LHCN-M2 (cell line): Measurements from ENCODE around the gene MYO16. TPM values are rescaled to one million over a fixed set of nuclear protein-coding genes. Genes with fewer than 3 reads are reported as not detected.
A peak's percentile ranks its signal among the peaks of the same experiment; 100 is the strongest.
"Not testable (repeated sequence)": the region's sequence is repeated elsewhere in the genome, so short reads cannot be mapped to it uniquely, and the experiment has no call there.

ENCODE experiments used
- DNase-seq: peaks from one replicate; pipeline ENCODE4 v3.0.0-alpha.2; 2012; ENCODE audit warnings: low read depth
- total RNA-seq: library from RNA; depleted of rRNA; stranded (reverse); fragments of >200 nt; gene quantifications from 2 replicates; pipeline ENCODE4 v1.2.3, GENCODE V29; 2014

Gene MYO16
- total RNA-seq, 1 experiment from 2014 or later = not detected

DNA sequence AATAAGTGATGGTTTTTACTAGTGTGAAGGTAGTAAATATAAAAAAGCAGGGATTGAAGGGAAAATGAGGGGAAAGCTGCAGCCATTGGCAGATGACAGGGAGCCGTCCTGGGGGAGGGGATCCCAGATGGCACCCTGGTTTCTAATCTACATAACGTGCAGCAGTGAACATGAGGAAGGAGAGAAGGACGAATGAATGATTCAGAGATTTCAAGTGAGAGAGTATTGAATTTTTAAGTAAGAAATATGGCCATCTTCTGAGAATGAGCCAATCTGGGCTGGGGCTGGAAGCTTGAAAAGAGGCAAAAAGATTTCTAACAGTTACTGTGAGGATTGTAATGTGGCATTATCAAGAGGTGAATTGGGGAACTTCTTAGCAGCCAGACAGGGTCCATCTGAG is 414.2 kb downstream of the MYO16 start:
- DNase-seq = no peak

DNA sequence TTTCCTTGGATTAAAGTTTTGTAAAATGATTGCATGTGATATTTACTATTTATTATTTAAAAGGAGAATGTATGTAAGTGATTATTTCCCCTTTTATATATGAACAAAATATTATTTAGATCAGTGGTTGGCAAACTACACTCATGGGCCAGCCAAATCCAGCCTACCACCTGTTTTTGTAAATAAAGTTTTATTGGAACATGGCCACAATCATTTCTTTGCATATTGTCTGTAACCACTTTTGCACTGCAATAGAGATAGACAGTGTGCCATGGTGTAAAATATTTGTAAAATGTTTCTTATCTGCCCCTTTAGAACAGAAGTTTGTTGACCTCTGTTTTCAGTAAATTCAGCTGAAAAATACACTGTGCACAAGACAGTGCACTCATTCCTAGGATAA is 426.4 kb downstream of the MYO16 start:
- DNase-seq = no peak

DNA sequence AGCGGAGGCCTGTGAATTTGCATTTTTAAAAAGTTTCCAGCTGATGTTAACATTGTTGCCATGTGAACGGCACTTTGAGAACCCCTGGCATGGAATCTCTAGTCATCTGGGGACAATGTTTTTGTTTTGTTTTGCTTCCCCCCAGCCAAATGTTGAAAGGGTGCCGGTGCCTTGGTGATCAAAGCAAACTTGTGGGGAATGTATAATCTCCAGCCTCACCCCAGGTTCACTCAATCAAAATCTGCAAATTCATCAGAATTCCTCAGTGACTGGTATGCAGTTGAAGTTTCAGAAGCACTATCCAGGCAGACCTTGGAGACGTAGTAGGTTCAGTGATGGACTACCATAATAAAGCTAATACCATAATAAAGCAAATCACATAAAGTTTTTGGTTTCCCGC is 428.7 kb downstream of the MYO16 start:
- no peak for DNase-seq

DNA sequence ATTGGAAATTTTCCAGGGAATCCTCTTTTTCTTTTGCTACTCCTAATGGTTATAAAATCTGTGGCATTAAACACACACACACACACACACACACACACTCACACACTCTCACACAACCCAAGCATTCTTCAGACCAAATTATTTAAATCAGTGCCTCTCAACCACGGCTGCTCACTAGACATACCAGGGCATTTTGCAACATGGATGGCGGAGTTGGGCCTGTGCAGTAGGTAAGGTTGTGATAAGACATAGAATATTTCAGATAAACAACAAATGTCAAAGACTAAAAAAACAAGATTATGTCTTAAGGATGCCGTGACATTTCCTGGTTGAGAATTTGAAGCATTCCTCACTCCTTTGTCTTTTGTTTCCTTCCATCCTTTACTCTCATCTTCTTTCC is 443.1 kb downstream of the MYO16 start:
- no peak for DNase-seq

DNA sequence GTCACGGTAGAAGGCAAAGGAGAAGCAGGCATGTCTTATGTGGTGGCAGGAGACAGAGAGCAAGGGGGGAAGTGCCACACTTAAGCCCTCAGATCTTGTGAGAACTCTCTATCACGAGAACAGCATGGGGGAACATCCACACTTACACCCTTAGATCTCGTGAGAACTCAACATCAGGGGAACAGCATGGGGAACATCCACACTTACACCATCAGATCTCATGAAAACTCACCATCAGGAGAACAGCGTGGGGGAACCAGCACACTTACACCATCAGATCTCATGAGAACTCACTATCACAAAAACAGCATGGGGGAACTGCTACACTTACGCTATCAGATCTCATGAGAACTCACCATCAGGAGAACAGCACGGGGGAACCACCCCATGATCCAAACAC is 445.0 kb downstream of the MYO16 start:
- DNase-seq = no peak

DNA sequence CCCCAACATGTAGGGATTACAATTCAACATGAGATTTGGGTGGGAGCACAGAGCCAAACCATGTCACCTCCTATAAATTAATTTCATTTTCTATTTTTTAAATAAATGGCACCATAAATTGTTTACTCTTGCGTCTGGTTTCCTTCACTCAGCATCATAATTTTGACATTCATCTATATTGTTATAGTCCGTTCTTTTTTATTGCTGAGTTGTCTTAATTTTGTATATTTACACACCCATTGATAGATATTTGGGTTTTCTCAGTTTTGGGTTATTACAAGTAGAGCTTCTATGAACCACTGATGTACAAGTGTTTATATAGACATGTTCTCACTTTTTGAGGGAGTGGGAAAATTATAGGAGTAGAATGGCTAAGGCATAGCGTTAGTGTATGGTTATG is 445.4 kb downstream of the MYO16 start:
- DNase-seq = no peak

DNA sequence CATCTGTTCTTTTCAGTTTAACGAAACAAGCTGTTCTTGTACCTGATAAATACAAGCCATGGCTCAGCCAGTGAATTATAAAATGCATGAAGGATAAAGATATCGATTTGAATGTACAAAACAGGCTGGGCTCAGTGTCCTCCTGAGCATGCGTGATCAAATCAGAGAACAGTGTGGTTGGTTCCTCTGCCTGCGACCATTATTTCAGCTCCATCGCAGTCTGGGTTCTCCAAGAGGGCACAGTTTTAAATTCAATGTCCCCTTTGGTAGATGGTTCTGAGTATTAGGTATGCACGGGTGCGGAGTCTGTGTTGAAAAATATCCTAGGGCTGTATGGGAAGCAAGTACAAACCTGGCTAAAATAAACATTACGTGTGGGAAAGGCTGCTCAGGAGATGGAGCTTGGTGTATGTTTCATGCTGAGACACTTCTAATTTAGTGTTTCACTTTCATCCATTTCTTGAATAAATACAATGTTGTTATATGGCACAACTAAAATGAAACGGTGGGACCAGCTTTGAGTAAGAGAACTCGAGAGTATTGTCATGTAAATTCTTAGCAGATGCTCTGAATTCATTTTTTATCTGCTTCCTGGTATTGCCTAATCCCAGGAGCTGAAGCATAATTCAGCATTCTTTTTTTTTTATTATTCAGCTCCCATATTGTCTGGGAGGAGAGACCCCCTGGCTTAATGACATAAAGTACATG is 458.7 kb downstream of the MYO16 start:
- DNase-seq = no peak

DNA sequence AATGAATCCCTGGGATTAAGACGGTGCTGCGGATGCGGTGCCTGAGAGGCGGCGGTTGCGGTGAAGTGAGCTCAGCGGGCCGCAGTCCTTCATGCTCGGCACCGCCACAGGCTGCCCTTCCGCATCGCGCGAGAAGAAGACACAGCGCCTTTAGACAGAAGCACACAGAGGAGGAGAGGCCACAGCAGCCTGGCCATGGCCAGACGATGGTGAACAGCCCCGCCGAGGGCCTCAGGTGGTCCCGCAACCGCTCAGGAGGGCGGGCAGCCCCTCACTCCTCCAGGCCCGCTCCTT is 459.2 kb downstream of the MYO16 start:
- DNase-seq = no peak

DNA sequence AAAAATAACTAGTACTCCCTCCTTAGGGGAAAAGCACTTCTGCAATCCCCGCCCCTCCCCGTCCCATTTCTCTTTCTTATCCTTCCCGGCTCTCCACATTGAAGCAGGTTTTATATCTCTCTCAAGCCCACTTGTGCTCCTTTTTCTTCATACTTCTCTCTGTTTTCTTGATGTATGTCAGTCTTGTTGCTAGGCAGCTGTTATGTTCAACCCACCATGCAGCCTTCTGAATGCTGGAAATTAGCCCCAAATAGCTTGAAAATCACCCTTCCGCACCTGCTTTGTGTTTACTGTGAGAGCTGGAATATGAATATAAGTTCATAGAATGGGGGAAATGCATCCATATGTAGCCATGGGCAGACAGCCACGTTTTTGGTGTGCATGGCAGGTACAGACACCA is 461.4 kb downstream of the MYO16 start:
- DNase-seq = no peak

DNA sequence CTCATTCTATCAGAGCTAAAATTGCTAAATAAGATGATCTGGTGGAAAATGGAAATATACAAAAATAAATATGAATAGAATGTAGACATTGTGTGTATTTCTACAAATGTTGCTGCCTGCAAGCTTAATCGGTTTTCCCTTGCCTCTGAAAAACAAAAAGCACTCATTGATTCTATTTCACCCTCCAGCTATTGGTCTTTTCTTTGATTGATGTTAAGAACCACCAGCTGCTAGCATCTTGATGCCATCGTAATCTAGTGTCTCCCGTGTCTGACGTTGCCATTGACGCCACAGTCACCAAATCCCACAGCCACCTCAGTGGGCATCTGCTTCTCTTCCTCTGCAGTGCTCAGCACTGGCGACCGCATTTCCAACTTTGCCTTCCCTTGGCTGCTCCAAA is 461.8 kb downstream of the MYO16 start:
- DNase-seq = no peak

DNA sequence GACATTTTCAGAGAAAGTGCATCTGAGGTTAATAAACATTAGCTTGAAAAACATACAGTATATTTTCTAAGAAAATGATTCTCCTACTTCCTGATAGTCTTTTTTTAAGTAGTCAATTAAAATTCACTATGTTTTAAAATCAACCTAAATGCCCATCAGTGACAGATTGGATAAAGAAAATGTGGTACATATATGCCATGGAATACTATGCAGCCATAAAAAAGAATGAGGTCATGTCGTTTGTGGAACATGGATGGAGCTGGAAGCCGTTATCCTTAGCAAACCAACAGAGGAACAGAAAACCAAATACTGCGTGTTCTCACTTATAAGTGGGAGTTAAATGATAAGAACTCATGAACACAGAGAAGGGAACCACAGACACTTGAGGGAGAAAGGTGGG is 462.8 kb downstream of the MYO16 start:
- DNase-seq = not testable (repeated sequence)

DNA sequence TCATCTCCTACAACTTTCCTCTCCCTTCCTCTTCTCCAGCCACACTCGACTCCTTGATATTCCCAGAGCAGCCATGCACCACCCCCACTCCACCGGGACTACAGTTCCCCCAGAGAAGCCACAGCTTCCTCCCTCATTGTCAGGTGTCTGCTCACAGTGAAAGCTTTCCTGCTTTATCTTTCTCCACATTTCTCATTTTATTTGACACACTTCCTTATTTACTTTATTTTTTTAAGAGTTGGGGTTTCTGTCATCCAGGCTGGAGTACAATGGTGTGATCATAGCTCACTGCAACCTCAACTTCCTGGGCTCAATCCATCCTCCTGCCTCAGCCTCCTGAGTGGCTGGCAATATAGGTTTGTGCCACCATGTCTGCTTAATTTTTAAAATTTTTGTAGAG is 464.6 kb downstream of the MYO16 start:
- DNase-seq = no peak

DNA sequence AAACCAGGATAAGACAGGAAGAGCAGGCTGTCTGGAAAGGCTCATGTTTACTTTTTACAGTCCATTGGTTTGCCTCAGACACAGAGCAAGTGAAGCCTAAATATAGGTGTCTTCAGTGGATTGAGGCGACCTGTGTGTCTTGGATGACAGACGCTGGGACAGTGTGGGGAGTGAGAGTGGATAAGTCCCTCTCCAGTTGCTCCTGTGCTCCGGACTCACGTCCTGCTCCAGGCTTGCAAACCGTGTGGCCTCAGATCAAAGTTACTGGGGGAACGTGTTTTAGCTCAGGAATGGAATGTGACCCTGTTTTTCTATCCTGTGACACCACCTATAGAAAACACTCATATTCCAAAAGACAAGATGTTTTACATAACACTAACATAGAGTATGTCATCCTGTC is 465.7 kb downstream of the MYO16 start:
- DNase-seq = no peak

DNA sequence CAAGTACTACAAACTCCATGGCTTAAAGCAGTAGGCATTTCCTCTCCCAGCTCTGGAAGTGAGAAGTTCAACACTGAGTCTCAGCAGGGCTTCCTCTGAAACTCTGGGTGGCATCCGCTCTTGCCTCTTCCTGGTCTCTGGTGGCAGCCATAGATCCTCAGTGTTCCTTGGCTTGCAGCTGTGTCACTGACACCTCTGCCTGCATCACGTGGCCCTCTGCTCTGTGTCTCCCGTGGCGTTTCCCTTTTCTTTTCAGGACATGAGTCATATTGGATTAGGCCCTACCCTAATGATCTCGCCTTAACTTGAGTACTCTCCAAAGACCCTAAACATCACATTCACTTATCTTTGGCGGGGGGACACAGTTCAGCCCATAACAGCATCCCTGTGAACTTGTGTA is 466.7 kb downstream of the MYO16 start:
- DNase-seq = peak; percentile 9

DNA sequence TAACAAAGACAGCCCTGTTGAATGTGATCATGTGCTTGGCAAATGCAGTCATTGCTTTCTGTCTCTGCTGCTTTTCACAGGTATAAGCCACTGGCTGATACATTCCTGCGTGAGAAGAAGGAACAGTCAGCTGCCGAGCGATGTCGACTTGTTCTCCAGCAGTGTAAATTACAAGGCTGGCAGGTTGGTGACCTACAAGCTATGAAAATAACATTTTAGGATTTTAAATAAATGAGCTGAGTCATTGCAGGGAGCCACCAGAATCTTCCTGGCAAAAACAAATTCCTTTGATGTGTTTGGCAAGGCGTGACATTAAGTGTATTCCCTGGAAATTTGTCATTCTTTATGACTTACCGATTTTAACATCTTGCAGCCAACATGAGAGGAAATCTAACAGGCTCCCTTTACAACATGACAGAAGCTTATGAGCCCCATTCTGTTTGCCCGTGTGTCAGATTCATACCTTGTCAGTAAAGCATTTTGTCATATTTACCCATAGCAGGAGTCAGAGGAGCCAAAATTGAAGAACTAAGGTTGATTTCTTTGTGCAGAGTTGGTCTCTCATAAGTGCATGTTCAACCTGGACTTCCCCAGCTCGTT is 471.4 kb downstream of the MYO16 start:
- DNase-seq = peak; percentile 2

DNA sequence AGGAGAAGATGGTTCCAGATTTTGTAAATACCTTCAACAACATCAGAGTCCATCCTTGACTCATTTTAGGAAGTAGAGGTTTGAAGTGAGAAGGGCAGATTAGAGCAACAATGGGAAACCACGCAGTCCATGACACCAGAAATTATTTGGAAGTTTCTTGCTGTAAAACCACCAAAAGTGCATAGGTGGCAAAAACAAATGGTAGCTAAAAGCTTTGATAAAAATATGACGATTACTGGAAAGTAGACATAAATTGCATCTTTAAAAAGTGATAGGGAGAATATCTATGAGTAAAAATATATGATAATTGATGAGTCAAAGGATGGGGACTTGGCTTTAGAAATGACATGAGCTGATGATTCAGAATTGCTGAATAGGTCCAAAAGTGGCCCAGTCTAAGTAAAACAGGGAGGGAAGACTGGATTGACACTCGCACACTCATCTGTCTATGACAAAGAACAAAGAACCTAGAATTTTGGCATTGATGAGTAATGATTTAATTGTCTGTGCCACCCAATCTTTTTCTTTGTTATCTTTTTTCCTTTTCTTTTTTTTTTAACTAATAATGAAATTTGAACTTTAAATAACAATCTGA is 472.2 kb downstream of the MYO16 start:
- no peak for DNase-seq

DNA sequence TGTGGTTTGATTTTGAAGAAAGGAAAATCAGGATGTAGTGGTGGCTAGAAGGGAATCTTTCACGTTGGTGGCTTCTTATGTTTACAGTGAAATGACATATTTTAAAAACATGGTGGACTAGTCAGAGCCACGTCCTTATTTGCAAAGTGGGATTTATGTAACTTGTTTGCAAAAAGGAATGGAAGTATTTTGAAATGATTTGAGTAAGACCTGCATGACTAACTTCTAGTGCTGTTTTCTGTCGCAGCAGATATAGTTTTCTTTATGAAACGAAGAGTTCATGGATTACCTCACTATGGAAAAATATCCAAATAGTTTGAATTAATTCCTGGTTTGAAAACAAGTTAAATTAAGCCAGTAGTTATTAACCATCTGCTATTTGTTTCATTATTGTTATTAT is 476.5 kb downstream of the MYO16 start:
- DNase-seq = no peak

DNA sequence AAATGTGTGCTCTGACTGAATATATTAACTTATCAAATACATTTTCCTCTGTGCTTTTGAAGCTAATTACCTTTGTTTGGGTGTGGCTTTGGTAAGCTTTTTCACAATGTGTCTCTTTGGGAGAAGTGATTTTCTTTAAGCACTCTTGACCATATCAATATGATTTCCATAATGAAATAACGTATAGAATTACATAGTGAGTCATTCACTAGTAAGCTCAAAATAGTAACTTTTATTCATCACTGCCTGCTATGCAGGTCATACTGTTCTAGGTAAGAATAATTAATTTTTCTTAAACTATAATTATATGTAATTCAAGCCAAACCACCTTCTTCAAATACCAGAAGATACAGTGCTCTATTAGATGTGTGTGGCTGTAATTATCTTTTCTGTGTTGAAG is 480.7 kb downstream of the MYO16 start:
- no peak for DNase-seq

DNA sequence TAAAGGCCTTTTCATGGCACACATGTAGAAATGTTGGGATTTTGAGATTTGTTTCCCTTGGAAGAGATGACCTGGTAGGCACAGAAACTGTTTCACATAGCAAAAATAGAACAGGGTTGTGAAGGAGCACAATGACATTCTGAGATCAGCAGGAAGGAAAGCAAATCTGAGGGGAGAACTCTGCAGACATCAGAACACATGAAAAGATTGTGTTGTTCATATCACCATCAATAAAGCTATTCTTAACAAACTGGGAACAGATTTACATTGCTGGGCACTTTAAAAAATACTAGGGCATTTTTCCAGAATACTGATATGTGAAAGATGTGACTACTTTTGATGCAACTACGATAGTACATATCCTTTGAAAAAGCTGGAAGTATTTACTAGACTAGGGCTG is 481.7 kb downstream of the MYO16 start:
- no peak for DNase-seq

DNA sequence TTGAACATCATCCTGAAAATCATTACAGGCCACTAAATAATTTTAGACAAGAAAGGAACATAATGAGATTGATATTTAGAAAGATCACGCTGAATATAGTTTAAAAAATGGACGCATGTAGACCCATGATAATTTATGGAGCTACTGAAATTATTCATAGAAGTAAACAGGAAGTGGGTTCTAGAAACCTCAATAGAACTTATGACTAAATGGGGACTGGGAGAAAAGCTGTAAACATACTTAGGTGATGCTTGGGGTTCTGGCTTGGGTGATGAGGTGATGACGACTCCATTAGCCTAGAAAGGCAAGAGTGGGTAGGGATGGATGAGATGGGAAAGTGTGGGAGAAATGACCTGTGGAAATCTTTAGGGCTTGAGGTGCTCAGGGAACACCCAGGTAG is 484.0 kb downstream of the MYO16 start:
- DNase-seq = no peak

DNA sequence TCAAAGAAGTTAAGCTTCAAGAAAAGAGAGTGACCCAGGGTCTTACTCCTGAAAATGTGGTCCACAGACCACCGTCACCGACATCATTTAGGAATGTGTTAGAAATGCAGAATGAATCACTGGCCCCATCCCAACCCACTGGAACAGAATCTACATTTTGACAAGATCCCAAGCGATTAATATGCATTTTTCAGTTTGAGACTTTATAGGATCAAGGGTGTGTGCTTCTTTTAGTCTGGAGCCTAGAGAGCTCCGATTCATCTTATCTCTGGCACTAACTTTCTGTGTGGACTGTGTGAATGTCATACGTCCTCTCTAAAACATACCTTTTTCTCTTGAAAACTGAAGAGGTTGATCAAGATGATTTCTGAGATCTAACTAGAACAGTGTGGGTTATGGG is 484.8 kb downstream of the MYO16 start:
- DNase-seq = no peak

DNA sequence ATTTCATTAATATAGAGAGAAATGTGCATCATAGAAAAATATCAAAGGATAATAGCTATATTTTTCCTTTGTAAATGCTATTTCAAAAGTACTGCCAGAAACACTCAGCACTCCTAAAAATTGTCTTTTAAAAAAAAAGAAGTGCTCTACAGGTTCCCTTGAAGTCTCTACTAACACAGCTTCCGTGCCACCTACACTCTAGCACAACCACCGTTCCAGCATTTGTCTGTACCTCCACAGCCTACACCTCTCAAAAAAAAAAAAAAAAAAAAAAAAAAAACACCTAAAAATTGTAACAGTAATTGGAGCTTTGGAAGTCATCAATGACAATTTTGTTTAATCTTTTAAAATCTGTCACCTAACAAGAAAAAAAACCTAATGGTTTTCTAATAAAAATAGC is 485.6 kb downstream of the MYO16 start:
- no peak for DNase-seq

DNA sequence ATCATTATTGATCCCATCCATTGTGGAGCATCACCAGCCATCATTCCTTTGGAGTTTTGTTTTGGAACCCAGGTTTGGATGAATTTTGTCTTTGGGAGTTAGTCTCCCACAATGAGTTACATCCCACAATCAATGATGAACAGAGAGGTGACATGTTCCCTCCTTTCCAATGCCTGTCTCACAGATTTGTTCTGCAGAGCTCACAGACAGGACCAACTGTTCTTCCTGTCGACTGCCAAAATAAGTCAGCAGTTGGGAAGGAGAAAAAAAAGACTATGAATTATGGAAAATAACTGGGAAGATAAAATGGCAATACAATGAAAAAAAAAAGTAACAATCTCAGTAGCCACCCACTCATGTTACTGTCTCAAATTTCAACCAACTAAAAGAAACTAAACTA is 489.1 kb downstream of the MYO16 start:
- peak; percentile 13 for DNase-seq

DNA sequence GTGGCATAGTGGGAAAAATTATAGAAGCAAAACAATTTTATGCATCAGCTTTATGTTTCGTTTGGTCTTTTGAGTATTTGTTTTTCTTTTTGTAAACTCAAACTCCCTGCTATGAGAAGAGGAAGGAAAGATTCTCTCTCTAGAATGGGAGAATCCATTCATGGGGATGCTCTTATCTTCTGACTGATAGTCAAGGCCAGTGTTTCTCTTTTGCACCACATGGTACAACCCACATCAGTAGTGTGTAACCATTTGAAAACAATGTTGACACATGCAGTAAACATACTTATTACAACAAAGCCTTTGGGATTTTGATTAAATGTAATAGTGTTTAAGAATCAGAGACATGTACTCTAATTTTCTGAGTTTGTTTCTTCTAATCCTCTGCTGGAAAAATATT is 490.5 kb downstream of the MYO16 start:
- DNase-seq = no peak
